ENCODE data around the gene ZNF418.
"Not testable (repeated sequence)": the region's sequence is repeated elsewhere in the genome, so short reads cannot be mapped to it uniquely, and the experiment has no call there.

ZNF418 gene
- total RNA-seq = 0.62 to 2.7 reads per million in 2 donors

- DNase-seq = peak in 3 of 5 experiments; percentile 14 to 74 (median 24)
Observed at GRCh38 chr19:57934820-57935665, at the start of gene ZNF418. ZNF418 (minus strand) TSS chr19:57935402; CDS start chr19:57933822, 1,580 bp downstream.

- no peak for DNase-seq
Observed at GRCh38 chr19:57978586-57979289, 43.5 kb upstream of the ZNF418 start.

- DNase-seq = no peak
Observed at GRCh38 chr19:57974434-57974833, 39.2 kb upstream of the ZNF418 start, which contains the start of gene C19orf18. C19orf18 (minus strand) TSS chr19:57974534; CDS start chr19:57974432, 102 bp downstream.

- DNase-seq = no peak
Observed at GRCh38 chr19:57964761-57965160, 29.6 kb upstream of the ZNF418 start.

- DNase-seq = no peak
Observed at GRCh38 chr19:57961785-57962184, 26.6 kb upstream of the ZNF418 start.

GRCh38 chr19:57954996-57955395, 19.8 kb upstream of the ZNF418 start:
- DNase-seq = no peak

- no peak for DNase-seq
Observed at GRCh38 chr19:57949702-57950101, 14.5 kb upstream of the ZNF418 start.

- no peak for DNase-seq
Observed at GRCh38 chr19:57949296-57949695, 14.1 kb upstream of the ZNF418 start.

GRCh38 chr19:57947419-57948134, 12.4 kb upstream of the ZNF418 start, which contains the start of gene ZNF256:
ZNF256 (minus strand) TSS chr19:57947706; CDS start chr19:57947474, 232 bp downstream.
- peak; percentile 50 to 94 (median 77) for DNase-seq

GRCh38 chr19:57947088-57947418, 11.9 kb upstream of the ZNF418 start:
- no peak for DNase-seq

GRCh38 chr19:57946316-57946715, 11.1 kb upstream of the ZNF418 start:
- DNase-seq = no peak

- DNase-seq = no peak
Observed at GRCh38 chr19:57941593-57941992, 6.4 kb upstream of the ZNF418 start.

GRCh38 chr19:57935731-57936130, 529 bp upstream of the ZNF418 start:
- no peak for DNase-seq

- no peak for DNase-seq
Observed at GRCh38 chr19:57927587-57927986, 7.6 kb downstream of the ZNF418 start.

GRCh38 chr19:57916168-57916995, 18.8 kb downstream of the ZNF418 start, which contains the start of gene ZNF417:
ZNF417 (minus strand) TSS chr19:57916592; CDS start chr19:57916411, 181 bp downstream.
- peak; percentile 60 to 97 (median 85) for DNase-seq

- DNase-seq = no peak
Observed at GRCh38 chr19:57914531-57914930, 20.7 kb downstream of the ZNF418 start.

- DNase-seq = no peak
Observed at GRCh38 chr19:57907394-57907793, 27.8 kb downstream of the ZNF418 start.

- no peak for DNase-seq
Observed at GRCh38 chr19:57905258-57905657, 29.9 kb downstream of the ZNF418 start.

- no peak for DNase-seq
Observed at GRCh38 chr19:57903618-57904184, 31.5 kb downstream of the ZNF418 start.

GRCh38 chr19:57900311-57900710, 34.9 kb downstream of the ZNF418 start:
- peak in 1 of 5 experiments; percentile 24 for DNase-seq

GRCh38 chr19:57890706-57891105, 44.5 kb downstream of the ZNF418 start:
- not testable (repeated sequence) for DNase-seq

Measured in T-helper 2 cell (primary cell).